Activated T-helper 1 cell treated with anti-CD3 and anti-CD28 coated beads, Interleukin-12 subunit alpha, Interleukin-12 subunit beta, Interleukin-2, Interleukin-4 antibody, amounts not matched to agents 30 ng/mL and 10 ng/mL and 1 ng/mL, durations not matched to agents 14 hours and 24 hours and 36 hours (primary cell): ENCODE results near the gene SLAMF1. TPM values are rescaled to one million over a fixed set of nuclear protein-coding genes. Genes with fewer than 3 reads are reported as not detected.

Experiments
- DNase-seq: peaks from one replicate; pipeline ENCODE4 v3.0.0; 2021; ENCODE audit warnings: low spot score
- H3K27ac Mint-ChIP-seq: one replicate; pipeline ENCODE4 v1.8.0; 2021; ENCODE audit warnings: mild to moderate bottlenecking, mixed read lengths
- H3K27me3 Mint-ChIP-seq: one replicate; pipeline ENCODE4 v1.8.0; 2022; ENCODE audit warnings: mild to moderate bottlenecking, moderate library complexity, mixed read lengths; ENCODE audit not compliant: insufficient read depth
- H3K36me3 Mint-ChIP-seq: one replicate; pipeline ENCODE4 v1.8.0; 2021; ENCODE audit warnings: low read depth, mixed read lengths
- H3K4me1 Mint-ChIP-seq: one replicate; pipeline ENCODE4 v1.8.0; 2021; ENCODE audit warnings: low read depth, mixed read lengths
- H3K4me3 Mint-ChIP-seq: one replicate; pipeline ENCODE4 v1.8.0; 2021; ENCODE audit warnings: mild to moderate bottlenecking, moderate library complexity, mixed read lengths
- H3K9me3 Mint-ChIP-seq: one replicate; pipeline ENCODE4 v1.8.0; 2021; ENCODE audit warnings: mixed read lengths
- intact Hi-C: fragments of 100-400 bp; cut with micrococcal nuclease; formaldehyde crosslinking; loops from one replicate; pipeline ENCODE4 v1.15.1; 2024
- total RNA-seq: library from RNA; stranded (reverse); gene quantifications from 2 replicates; pipeline ENCODE4 v1.2.3, GENCODE V29; 2022

Gene SLAMF1
- total RNA-seq, 1 donor from 2014 or later: 118 TPM

DNA sequence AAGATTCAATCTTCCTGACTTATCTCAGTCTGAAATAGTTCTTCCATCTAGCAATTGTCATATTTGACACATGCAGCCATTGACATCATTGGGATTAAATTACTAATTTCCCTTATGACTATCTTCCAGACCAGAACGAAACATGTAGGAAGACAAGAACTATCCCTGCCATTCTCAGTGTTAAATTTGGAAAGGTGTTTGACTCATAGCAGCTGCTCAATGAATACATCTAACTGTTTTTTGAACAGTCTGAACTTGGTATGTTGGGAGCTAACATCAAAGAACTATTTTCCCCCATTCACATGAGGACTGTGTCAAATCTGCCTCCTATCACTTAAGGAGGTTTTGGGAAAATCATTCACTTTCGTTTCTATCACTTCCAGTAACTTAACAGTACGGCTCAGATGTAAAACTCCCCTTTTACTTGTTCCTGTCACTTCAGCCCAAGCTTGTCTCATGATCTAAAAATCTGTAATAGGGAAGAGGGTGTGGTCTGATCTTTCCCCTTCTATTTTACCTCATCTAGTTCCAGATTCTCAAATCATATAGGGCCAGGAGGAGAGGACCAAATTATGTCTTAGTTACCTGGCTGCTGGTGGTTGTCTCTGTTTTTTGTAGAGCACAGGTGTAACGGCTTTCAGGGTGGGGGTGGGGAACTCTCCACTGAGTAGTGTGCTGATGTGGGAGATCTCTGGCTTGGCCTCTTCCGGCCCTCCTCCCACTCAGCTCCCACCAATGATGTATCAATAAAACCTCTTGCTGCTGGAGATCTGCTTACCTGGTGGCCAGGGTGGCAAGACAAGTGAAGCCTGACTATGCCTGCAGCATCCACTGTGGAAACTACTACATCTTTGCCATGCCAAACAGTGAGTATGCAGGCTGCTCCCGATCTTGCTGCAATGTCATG lies 26.2 kb upstream of the SLAMF1 start:
- H3K9me3 Mint-ChIP-seq: peaks cover 17% of the 10 kb centered on the region
- H3K36me3 Mint-ChIP-seq: peaks cover 30% of the 10 kb centered on the region
- H3K27ac Mint-ChIP-seq: no peak overlapping the region
- DNase-seq: no peak
- H3K4me3 Mint-ChIP-seq: no peak overlapping the region
- no peaks in the 10 kb centered on the region for H3K27me3 Mint-ChIP-seq
- H3K4me1 Mint-ChIP-seq: peaks cover 50% of the 10 kb centered on the region
- intact Hi-C loops: loop anchor here (1.0 to 2.0 kb wide), 4 partner anchors 8 to 244 kb away; no protein-coding TSS in a partner anchor

DNA sequence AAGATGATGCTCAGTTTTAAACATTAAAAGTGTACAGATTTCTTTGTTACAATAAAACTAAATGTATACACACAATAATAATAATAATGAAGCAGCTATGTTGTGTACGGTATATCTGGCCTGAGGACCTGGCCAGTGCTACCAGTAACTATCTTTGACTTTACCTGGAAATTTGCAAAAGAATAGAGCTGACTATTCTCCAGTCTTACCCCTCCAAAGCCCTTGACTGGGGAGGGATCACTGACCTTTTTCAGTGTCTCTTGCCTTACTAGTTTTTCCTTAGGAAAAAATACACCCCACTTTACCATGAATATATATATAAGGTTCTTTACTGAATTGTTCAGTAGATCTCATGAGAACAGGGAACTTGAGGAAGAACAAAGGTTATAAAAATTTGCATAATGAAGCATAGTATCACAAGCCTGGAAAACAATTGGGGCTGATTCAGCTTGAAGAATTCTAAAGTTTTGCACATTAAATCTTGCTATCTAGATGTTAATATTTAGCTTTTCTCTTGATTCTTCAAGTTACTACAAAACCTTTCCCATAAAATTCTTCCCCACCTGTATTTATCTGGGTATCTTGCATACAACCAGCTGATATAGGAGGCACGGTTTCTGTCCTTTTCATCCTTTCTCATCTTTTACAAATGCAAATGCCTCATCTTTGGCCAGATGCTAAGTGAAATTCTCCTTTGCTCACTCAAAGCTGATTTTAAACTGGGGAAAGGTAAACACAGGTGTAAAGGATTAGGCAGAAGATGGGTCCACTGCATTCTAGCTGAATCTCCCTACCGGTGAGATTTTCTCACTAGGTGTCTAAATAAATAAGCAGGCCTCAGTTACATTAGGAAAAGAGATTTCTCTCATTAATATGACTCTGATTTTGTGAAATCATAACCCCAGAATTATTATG lies 25.0 kb upstream of the SLAMF1 start:
- DNase-seq: no peak
- Mint-ChIP-seq H3K36me3 (peaks cover 25% of the 10 kb centered on the region), H3K4me1 (peaks cover 50% of the 10 kb centered on the region), H3K27ac (no peak overlapping the region), H3K9me3 (peaks cover 21% of the 10 kb centered on the region), H3K4me3 (no peak overlapping the region), H3K27me3 (no peaks in the 10 kb centered on the region)
- intact Hi-C loops: loop anchor here (2.0 kb wide), 2 partner anchors 45 to 243 kb away; no protein-coding TSS in a partner anchor

DNA sequence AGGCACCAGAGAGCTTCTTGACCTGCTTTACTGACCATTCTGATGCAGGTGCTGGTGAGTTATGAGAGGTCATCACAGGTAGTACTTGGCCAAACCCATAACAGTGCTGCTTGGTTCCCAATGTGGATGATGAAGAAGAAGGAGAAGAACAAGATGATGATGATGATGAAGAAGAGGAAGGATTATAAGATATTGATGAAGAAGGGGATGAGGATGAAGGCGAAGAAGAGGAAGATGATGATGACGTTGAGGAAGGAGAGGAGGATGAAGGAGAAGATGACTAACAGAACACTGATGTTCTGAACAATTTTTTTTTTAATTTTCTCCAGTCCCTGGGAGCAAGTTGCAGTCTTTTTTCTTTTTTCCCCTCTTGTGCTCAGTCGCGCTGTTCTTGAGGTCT lies 23.9 kb upstream of the SLAMF1 start:
- peaks cover 25% of the 10 kb centered on the region for H3K36me3 Mint-ChIP-seq
- DNase-seq: no peak
- no peaks in the 10 kb centered on the region for H3K27me3 Mint-ChIP-seq
- no peak overlapping the region for H3K4me3 Mint-ChIP-seq
- H3K9me3 Mint-ChIP-seq: peaks cover 21% of the 10 kb centered on the region
- peak overlapping the region; percentile 65 for H3K27ac Mint-ChIP-seq
- intact Hi-C loops: no loop called here
- H3K4me1 Mint-ChIP-seq: peaks cover 54% of the 10 kb centered on the region

DNA sequence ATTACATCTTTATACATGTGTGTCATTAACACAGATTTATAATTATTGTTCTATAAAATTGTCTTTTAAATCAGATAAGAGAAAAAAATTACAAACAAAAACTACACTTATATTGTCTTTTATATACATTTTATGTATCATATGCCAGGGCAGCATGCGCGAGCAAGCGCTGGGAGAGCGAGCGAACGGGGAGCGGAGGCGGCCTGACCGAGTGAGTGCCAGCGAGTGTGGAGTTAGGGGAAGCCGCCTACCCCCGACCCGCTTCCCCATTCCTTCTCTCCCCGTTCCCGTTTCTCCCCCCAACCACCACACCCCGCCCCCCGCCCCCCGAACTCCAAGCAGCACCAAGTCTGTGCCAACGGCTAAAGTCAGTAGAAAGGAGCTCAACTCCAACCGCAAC lies 23.0 kb upstream of the SLAMF1 start:
- Mint-ChIP-seq H3K27ac (peak overlapping the region; percentile 13), H3K4me1 (peaks cover 57% of the 10 kb centered on the region), H3K9me3 (peaks cover 21% of the 10 kb centered on the region)

DNA sequence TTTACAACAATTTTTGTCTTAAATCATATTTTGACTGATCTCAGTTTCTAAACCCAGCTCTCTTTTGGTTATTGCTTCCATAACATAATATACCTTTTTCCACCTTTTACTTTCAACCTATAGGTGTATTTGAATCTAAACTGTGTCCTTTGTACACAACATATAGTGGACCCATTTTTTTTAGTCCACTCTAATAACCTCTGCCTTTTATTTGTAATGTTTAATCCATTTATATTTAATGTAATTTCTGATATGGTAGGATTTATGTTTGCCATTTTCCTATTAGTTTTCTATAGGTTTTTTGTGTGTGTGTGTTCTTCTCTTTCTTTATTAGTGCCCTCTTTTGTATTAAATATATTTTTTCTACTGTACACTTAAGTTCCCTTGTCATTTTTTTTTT lies 22.4 kb upstream of the SLAMF1 start:
- Mint-ChIP-seq H3K9me3 (peaks cover 21% of the 10 kb centered on the region), H3K4me1 (peaks cover 63% of the 10 kb centered on the region), H3K27me3 (no peaks in the 10 kb centered on the region), H3K4me3 (no peak overlapping the region), H3K27ac (no peak overlapping the region), H3K36me3 (peaks cover 26% of the 10 kb centered on the region)
- intact Hi-C loops: no loop called here
- DNase-seq: no peak

More for the DNA sequence above, 23.0 kb upstream of the SLAMF1 start:
- no peak for DNase-seq
- intact Hi-C loops: no loop called here
- Mint-ChIP-seq H3K27me3 (no peaks in the 10 kb centered on the region), H3K4me3 (no peak overlapping the region), H3K36me3 (peaks cover 26% of the 10 kb centered on the region)

DNA sequence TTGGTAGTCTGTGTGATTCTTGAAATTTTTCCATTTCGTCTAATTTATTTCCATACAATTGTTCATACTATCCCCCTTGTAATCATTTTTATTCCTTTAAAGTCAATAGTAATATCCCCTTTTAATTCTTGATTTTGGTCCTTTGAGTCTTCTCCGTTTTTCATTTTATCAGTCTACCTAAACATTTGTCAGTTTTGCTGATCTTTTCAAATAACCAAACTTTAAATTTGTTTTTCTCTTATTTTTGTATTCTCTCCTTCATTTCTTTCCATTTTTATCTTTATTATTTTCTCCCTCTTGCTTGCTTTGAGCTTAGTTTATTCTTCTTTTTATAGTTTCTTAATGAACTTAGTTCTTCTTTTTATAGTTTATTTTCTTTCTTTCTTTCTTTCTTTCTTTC lies 21.1 kb upstream of the SLAMF1 start:
- H3K36me3 Mint-ChIP-seq: peaks cover 33% of the 10 kb centered on the region
- H3K27me3 Mint-ChIP-seq: no peaks in the 10 kb centered on the region
- no peak overlapping the region for H3K4me3 Mint-ChIP-seq
- H3K27ac Mint-ChIP-seq: peak overlapping the region; percentile 75
- no peak for DNase-seq
- H3K9me3 Mint-ChIP-seq: peaks cover 21% of the 10 kb centered on the region
- intact Hi-C loops: no loop called here
- H3K4me1 Mint-ChIP-seq: peaks cover 77% of the 10 kb centered on the region

DNA sequence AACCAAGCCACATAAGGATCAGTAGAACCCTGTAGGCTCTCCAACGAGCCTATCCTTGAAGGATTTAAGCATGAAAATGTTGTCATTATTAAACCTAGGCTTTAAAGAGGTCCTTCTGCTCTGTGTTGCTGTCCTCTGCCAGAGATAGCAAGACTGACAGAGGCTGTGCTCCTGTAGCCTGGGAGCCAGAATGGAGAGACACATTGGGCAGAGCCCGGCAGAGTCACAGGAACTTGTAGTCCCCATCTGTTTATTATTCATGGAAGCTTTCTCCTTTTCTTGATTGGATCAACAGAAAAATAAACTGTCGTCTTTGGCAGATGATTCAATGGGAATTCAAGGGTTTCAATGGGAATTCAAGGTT lies 19.2 kb upstream of the SLAMF1 start:
- Mint-ChIP-seq H3K4me1 (peaks cover 89% of the 10 kb centered on the region), H3K27me3 (no peaks in the 10 kb centered on the region), H3K9me3 (peaks cover 27% of the 10 kb centered on the region), H3K36me3 (peaks cover 36% of the 10 kb centered on the region), H3K4me3 (peak overlapping the region; percentile 81), H3K27ac (peak overlapping the region; percentile 96)
- intact Hi-C loops: loop anchor here (1.0 kb wide), 1 partner anchor 8 kb away; no protein-coding TSS in a partner anchor
- DNase-seq: no peak

DNA sequence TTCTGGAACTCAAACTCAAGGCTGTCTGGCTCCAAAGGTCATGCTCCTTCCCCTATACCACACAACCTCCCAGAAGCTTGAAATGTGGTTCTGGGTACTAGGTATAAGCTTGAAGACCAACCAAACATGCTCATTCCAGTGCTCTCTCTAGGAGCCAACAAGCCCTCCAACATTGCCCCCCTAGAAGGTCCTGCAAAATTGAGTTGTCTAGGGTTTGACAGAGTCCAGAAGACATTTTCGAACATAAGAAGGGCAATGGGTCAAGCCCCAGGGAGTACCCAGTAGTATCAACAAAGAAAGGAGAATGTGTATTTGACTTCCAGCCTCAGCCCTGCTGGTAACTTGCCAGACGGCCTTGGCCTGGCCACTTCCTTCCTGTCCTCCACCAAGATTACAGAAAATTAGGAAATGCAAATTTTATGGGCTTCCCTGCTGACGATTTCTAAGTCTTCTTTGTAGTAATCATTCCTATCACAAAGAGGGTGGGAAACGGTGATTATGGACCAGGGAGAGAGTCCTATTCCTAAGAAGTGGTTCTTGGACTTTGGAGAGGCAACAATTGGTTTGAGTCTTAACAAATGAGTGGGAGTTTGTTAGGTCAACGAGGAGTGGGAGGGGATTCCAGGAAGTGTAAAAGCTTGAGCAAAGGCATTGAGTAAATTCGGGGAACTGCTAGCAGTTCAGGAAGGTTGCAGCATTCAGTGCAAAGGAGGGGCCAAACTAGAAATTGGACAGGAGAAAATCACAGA lies 18.7 kb upstream of the SLAMF1 start:
- Mint-ChIP-seq H3K9me3 (peaks cover 26% of the 10 kb centered on the region), H3K27me3 (no peaks in the 10 kb centered on the region), H3K4me1 (peaks cover 88% of the 10 kb centered on the region), H3K36me3 (peaks cover 33% of the 10 kb centered on the region), H3K4me3 (peak overlapping the region; percentile 81), H3K27ac (peak overlapping the region; percentile 96)
- DNase-seq: no peak
- intact Hi-C loops: loop anchor here (1.0 kb wide), 3 partner anchors 7 to 38 kb away; no protein-coding TSS in a partner anchor

DNA sequence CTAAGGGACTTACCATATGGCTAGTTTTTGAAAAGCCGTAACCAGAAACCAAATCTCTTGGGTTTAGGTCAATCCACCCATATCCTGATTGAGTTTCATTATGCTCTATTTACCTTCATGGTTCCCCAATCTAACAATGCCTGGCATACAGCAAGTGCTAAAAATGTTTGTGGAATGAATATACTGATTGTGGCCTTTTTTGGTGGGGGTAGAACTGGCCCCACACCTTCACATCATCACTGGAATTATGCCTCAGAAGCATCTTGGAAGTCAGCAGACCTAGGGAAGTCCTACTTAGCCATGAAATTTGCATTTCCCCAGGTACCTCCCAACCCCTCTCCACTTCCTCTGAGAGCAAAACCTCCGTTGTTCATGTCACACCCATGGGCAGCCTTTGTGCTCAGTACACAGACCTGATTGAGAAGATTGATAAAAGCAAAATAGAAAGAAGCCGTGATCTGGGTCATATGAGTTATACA lies 17.8 kb upstream of the SLAMF1 start:
- peak overlapping the region; percentile 81 for H3K4me3 Mint-ChIP-seq
- DNase-seq: no peak
- intact Hi-C loops: loop anchor here (1.0 kb wide), 3 partner anchors 9 to 37 kb away; partner anchors contain the start of gene SLAMF1

DNA sequence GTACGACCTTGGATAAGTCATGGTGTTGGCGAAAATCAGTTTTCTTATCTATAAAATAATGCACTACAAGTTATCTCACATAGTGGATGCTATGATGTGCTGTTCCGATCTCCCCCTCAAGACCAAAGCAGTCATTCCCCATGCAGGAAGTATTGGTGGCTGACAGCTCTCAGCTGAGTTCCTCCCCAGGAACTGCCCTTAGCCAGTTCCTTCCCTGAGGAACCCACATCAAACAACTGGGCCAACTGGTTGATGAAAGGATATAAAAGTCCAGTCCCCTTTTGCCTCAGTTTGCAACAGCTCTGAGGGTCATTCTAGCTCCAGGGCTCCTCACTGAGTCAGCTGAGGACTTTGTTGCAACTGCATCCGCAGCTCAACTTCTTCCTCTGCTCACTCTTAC lies 16.1 kb upstream of the SLAMF1 start:
- Mint-ChIP-seq H3K36me3 (peaks cover 30% of the 10 kb centered on the region), H3K27ac (peak overlapping the region; percentile 45), H3K27me3 (no peaks in the 10 kb centered on the region), H3K4me1 (peaks cover 89% of the 10 kb centered on the region), H3K9me3 (peaks cover 23% of the 10 kb centered on the region), H3K4me3 (peak overlapping the region; percentile 41)
- intact Hi-C loops: no loop called here
- no peak for DNase-seq

More for the DNA sequence above, 17.8 kb upstream of the SLAMF1 start:
- Mint-ChIP-seq H3K27ac (peak overlapping the region; percentile 96), H3K9me3 (peaks cover 27% of the 10 kb centered on the region), H3K36me3 (peaks cover 32% of the 10 kb centered on the region), H3K27me3 (no peaks in the 10 kb centered on the region), H3K4me1 (peaks cover 84% of the 10 kb centered on the region)

DNA sequence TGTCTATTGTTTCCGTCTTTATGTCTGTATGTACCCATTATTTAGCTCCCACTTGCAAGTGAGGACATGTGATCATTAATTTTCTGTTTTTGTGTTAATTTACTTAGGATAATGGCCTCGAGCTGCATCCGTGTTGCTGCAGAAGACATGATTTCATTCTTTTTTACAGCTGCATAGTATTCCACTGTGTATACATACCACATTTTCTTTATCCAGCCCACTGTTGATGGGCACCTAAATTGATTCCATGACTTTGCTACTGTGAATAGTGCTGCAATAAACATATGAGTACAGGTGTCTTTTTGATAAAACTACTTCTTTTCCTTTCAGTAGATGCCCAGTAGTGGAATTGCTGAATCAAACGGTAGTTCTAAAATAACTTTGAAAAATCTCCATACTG lies 12.7 kb upstream of the SLAMF1 start:
- Mint-ChIP-seq H3K4me3 (no peak overlapping the region), H3K27me3 (no peaks in the 10 kb centered on the region), H3K4me1 (peaks cover 76% of the 10 kb centered on the region), H3K9me3 (peaks cover 19% of the 10 kb centered on the region), H3K36me3 (peaks cover 23% of the 10 kb centered on the region), H3K27ac (no peak overlapping the region)
- intact Hi-C loops: no loop called here
- DNase-seq: no peak

DNA sequence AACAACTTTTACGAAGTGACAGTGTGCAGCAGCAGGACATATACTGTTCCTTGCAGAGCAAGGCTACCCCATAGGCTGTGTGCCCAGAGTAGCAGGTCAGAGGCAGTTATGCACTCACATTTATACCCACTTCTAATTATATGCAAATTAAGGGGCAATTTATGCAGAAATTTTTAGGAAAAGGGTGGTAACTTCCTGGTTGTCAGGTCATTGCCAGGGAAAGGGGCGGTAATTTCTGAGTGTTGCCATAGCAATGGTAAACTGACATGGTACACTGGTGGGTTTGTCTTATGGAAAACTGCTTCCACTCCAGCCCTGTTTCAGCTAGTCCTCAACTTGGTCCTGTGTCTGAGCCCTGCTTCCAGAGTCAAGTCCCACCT lies 12.0 kb upstream of the SLAMF1 start:
- peak overlapping the region; percentile 64 for H3K27ac Mint-ChIP-seq
- intact Hi-C loops: loop anchor here (1.0 kb wide), 1 partner anchor 7 kb away; no protein-coding TSS in a partner anchor
- H3K27me3 Mint-ChIP-seq: no peaks in the 10 kb centered on the region

More for the DNA sequence above, 12.0 kb upstream of the SLAMF1 start:
- peaks cover 20% of the 10 kb centered on the region for H3K36me3 Mint-ChIP-seq
- peaks cover 76% of the 10 kb centered on the region for H3K4me1 Mint-ChIP-seq
- H3K9me3 Mint-ChIP-seq: peaks cover 19% of the 10 kb centered on the region
- no peak overlapping the region for H3K4me3 Mint-ChIP-seq
- no peak for DNase-seq
